SIG-M5 treated with dmso at 0.1 percent for 504 hours (cell line): ENCODE results near the gene HPS4.
"Not testable (repeated sequence)": the region's sequence is repeated elsewhere in the genome, so short reads cannot be mapped to it uniquely, and the experiment has no call there.

Experiments used
- DNase-seq: peaks from one replicate; lab custom pipeline; 2025; ENCODE audit not compliant: unreplicated experiment; lab: John Stamatoyannopoulos, UW

Gene HPS4

GRCh38 chr22:26444777-26445176, 38.8 kb downstream of the HPS4 start:
- DNase-seq = no peak

- DNase-seq = no peak
These were observed 39.5 kb downstream of the HPS4 start for GRCh38 chr22:26443901-26444690.

- no peak for DNase-seq
These were observed 41.4 kb downstream of the HPS4 start for GRCh38 chr22:26442086-26442756.

- DNase-seq = no peak
These were observed 44.0 kb downstream of the HPS4 start for GRCh38 chr22:26439559-26439958.

- DNase-seq = not testable (repeated sequence)
These were observed 44.8 kb downstream of the HPS4 start for GRCh38 chr22:26438776-26439175.

- no peak for DNase-seq
These were observed 45.7 kb downstream of the HPS4 start for GRCh38 chr22:26437694-26438392.

- peak; percentile 38 for DNase-seq
These were observed 46.6 kb downstream of the HPS4 start for GRCh38 chr22:26436903-26437515.

- peak; percentile 73 for DNase-seq
These were observed 48.1 kb downstream of the HPS4 start for GRCh38 chr22:26435327-26436093.

- DNase-seq = no peak
These were observed 49.8 kb downstream of the HPS4 start for GRCh38 chr22:26433805-26434204.

- DNase-seq = peak; percentile 84
These were observed 50.8 kb downstream of the HPS4 start for GRCh38 chr22:26432619-26433311.

- DNase-seq = no peak
These were observed 52.2 kb downstream of the HPS4 start for GRCh38 chr22:26431261-26431995.

- no peak for DNase-seq
These were observed 53.0 kb downstream of the HPS4 start for GRCh38 chr22:26430600-26430999.

- no peak for DNase-seq
These were observed 53.9 kb downstream of the HPS4 start for GRCh38 chr22:26429458-26430286.

- peak; percentile 86 for DNase-seq
These were observed 54.8 kb downstream of the HPS4 start, which contains the start of gene ASPHD2 for GRCh38 chr22:26428515-26429457. Gene ASPHD2, plus strand, starts transcription at chr22:26429260. Its CDS starts 4,356 bp downstream, at chr22:26433616.

GRCh38 chr22:26426924-26427323, 56.7 kb downstream of the HPS4 start:
- no peak for DNase-seq

- no peak for DNase-seq
These were observed 65.0 kb downstream of the HPS4 start for GRCh38 chr22:26418620-26419019.

GRCh38 chr22:26417406-26417805, 66.2 kb downstream of the HPS4 start:
- DNase-seq = no peak
